ENCODE data around the gene GSG1L. TPM values are rescaled to one million over a fixed set of nuclear protein-coding genes. Genes with fewer than 3 reads are reported as not detected.

The GSG1L gene
- total RNA-seq, 1 donor from 2014 or later = not detected

- TF ChIP-seq, protein P1, sequence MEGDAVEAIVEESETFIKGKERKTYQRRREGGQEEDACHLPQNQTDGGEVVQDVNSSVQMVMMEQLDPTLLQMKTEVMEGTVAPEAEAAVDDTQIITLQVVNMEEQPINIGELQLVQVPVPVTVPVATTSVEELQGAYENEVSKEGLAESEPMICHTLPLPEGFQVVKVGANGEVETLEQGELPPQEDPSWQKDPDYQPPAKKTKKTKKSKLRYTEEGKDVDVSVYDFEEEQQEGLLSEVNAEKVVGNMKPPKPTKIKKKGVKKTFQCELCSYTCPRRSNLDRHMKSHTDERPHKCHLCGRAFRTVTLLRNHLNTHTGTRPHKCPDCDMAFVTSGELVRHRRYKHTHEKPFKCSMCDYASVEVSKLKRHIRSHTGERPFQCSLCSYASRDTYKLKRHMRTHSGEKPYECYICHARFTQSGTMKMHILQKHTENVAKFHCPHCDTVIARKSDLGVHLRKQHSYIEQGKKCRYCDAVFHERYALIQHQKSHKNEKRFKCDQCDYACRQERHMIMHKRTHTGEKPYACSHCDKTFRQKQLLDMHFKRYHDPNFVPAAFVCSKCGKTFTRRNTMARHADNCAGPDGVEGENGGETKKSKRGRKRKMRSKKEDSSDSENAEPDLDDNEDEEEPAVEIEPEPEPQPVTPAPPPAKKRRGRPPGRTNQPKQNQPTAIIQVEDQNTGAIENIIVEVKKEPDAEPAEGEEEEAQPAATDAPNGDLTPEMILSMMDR (IDR thresholded peaks at IDR 0.05; ENCODE audit: insufficient read depth, low read length, poor library complexity, severe bottlenecking) = no peak
- Histone ChIP-seq H3K27me3 (ENCODE audit: control insufficient read depth, insufficient read depth, low read length) (no peaks in the 10 kb centered on the region), H3K4me3 (ENCODE audit: low read depth, low read length) (no peak overlapping the region), H3K36me3 (ENCODE audit: control insufficient read depth, insufficient read depth, low read length) (no peaks in the 10 kb centered on the region)
- no peak for DNase-seq (ENCODE audit: low read depth)
Measured at GRCh38 chr16:27811881-27812280, 251.6 kb downstream of the GSG1L start.

- peaks cover 12% of the 10 kb centered on the region for H3K27me3 ChIP-seq (ENCODE audit: control insufficient read depth, insufficient read depth, low read length)
- no peak overlapping the region for H3K4me3 ChIP-seq (ENCODE audit: low read depth, low read length)
- TF ChIP-seq, protein P1 (IDR thresholded peaks at IDR 0.05; ENCODE audit: insufficient read depth, low read length, poor library complexity, severe bottlenecking) = no peak
- H3K36me3 ChIP-seq (ENCODE audit: control insufficient read depth, insufficient read depth, low read length) = no peaks in the 10 kb centered on the region
- no peak for DNase-seq (ENCODE audit: low read depth)
Measured at GRCh38 chr16:27806986-27807385, 256.5 kb downstream of the GSG1L start.

- TF ChIP-seq, protein P1 (IDR thresholded peaks at IDR 0.05; ENCODE audit: insufficient read depth, low read length, poor library complexity, severe bottlenecking) = no peak
- Histone ChIP-seq H3K27me3 (ENCODE audit: control insufficient read depth, insufficient read depth, low read length) (peaks cover 14% of the 10 kb centered on the region), H3K36me3 (ENCODE audit: control insufficient read depth, insufficient read depth, low read length) (no peaks in the 10 kb centered on the region), H3K4me3 (ENCODE audit: low read depth, low read length) (no peak overlapping the region)
- DNase-seq (ENCODE audit: low read depth) = no peak
Measured at GRCh38 chr16:27806388-27806787, 257.1 kb downstream of the GSG1L start.

- no peak overlapping the region for H3K4me3 ChIP-seq (ENCODE audit: low read depth, low read length)
- H3K36me3 ChIP-seq (ENCODE audit: control insufficient read depth, insufficient read depth, low read length) = no peaks in the 10 kb centered on the region
- DNase-seq (ENCODE audit: low read depth) = no peak
- H3K27me3 ChIP-seq (ENCODE audit: control insufficient read depth, insufficient read depth, low read length) = peaks cover 16% of the 10 kb centered on the region
- TF ChIP-seq, protein P1 (IDR thresholded peaks at IDR 0.05; ENCODE audit: insufficient read depth, low read length, poor library complexity, severe bottlenecking) = no peak
Measured at GRCh38 chr16:27805828-27806351, 257.6 kb downstream of the GSG1L start.

DNA sequence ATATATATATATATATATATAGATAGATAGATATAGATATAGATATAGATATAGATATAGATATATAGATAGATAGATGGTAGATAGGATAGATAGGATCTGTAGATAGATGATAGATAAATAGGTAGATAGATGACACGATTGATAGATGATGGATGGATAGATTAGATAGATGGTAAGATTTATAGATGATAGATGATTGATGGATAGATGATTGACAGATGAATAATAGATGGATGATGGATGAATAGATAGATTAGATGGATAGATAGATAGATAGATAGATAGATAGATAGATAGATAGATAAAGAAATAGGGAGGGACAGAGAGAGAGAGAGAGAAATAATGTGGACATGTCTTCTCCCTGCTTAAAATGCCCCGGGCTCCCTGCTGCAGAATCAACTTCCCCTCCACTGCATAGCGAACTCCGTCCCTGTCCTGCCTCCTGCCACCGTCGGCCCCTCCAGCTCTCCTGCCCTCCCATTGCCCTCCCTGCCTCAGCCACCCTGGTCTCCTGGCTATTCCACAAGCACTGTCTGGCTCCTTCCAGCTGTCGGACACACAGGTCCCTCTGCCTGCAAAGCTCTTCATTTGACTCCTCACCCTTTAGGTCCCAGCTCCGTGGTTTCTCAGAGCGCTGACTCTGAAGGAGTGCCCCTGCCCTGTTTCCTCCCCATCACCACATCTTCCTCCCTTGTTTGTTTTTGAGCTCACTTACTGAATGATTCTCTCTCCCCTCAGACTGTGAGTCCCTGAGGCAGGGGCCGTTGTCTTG, 259.6 kb downstream of the GSG1L start:
- no peak overlapping the region for H3K4me3 ChIP-seq (ENCODE audit: low read depth, low read length)
- DNase-seq (ENCODE audit: low read depth) = no peak
- no peaks in the 10 kb centered on the region for H3K36me3 ChIP-seq (ENCODE audit: control insufficient read depth, insufficient read depth, low read length)
- TF ChIP-seq, protein P1 (IDR thresholded peaks at IDR 0.05; ENCODE audit: insufficient read depth, low read length, poor library complexity, severe bottlenecking) = no peak
- H3K27me3 ChIP-seq (ENCODE audit: control insufficient read depth, insufficient read depth, low read length) = peaks cover 16% of the 10 kb centered on the region

Measured in kidney epithelial cell (primary cell).